ENCODE results near the gene CHRM2.

DNA sequence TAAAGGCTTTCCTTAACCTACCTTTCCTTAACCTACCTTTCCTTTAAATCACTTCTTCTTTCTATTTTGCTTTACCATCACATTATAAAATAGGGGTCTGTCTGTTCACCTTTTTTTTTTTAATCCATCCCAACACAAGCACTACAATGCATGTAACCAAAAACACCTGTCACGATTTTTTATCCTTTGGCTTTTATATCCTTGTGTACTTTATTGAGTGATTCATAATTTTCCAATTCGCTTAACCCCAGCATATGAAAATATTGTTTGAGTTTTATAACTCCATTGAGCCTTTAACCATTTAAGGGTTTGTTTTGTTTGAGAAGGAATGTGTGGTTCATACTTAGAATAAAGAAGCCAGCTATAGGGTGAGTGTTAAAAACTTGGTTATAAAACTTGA lies 132.2 kb downstream of the CHRM2 start:
- no peak for TF ChIP-seq POLR2AphosphoS5 (IDR thresholded peaks at IDR 0.05)
- TF ChIP-seq, protein P1, sequence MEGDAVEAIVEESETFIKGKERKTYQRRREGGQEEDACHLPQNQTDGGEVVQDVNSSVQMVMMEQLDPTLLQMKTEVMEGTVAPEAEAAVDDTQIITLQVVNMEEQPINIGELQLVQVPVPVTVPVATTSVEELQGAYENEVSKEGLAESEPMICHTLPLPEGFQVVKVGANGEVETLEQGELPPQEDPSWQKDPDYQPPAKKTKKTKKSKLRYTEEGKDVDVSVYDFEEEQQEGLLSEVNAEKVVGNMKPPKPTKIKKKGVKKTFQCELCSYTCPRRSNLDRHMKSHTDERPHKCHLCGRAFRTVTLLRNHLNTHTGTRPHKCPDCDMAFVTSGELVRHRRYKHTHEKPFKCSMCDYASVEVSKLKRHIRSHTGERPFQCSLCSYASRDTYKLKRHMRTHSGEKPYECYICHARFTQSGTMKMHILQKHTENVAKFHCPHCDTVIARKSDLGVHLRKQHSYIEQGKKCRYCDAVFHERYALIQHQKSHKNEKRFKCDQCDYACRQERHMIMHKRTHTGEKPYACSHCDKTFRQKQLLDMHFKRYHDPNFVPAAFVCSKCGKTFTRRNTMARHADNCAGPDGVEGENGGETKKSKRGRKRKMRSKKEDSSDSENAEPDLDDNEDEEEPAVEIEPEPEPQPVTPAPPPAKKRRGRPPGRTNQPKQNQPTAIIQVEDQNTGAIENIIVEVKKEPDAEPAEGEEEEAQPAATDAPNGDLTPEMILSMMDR (IDR thresholded peaks at IDR 0.05): no peak
